ENCODE results near the gene MYCT1. TPM values are rescaled to one million over a fixed set of nuclear protein-coding genes. Genes with fewer than 3 reads are reported as not detected.
"Not testable (repeated sequence)": the region's sequence is repeated elsewhere in the genome, so short reads cannot be mapped to it uniquely, and the experiment has no call there.

MYCT1 gene
- polyA plus RNA-seq, 1 experiment: 0.02 TPM

- Histone ChIP-seq H3K4me3 (ENCODE audit: low read depth, low read length) (no peak overlapping the region), H3K27me3 (ENCODE audit: control insufficient read depth, insufficient read depth, low read length) (no peaks in the 10 kb centered on the region), H3K36me3 (ENCODE audit: control insufficient read depth, insufficient read depth, low read length) (no peaks in the 10 kb centered on the region)
- ChIA-PET POLR2A (no interaction called here), CTCF (interaction anchor here (0.9 to 1.9 kb wide), 3 partner anchors 12 to 149 kb away, joined by 3 to 4 read pairs (median 4); no protein-coding TSS in a partner anchor)
- no peak for DNase-seq (ENCODE audit: low read depth)
- no peak for TF ChIP-seq CTCF (IDR thresholded peaks at IDR 0.05; ENCODE audit: insufficient read depth, low read depth, low read length)
Observed at GRCh38 chr6:152701081-152701862, 3.6 kb downstream of the MYCT1 start.

- no peak overlapping the region for H3K4me3 ChIP-seq (ENCODE audit: low read depth, low read length)
- ChIA-PET CTCF (interaction anchor here (0.9 to 1.9 kb wide), 3 partner anchors 12 to 150 kb away, joined by 3 to 4 read pairs (median 4); no protein-coding TSS in a partner anchor), POLR2A (no interaction called here)
- no peak for DNase-seq (ENCODE audit: low read depth)
- H3K27me3 ChIP-seq (ENCODE audit: control insufficient read depth, insufficient read depth, low read length): no peaks in the 10 kb centered on the region
- TF ChIP-seq CTCF (IDR thresholded peaks at IDR 0.05; ENCODE audit: insufficient read depth, low read depth, low read length): no peak
- H3K36me3 ChIP-seq (ENCODE audit: control insufficient read depth, insufficient read depth, low read length): no peaks in the 10 kb centered on the region
Observed at GRCh38 chr6:152701863-152702401, 4.2 kb downstream of the MYCT1 start.

GRCh38 chr6:152703750-152704149, 6.1 kb downstream of the MYCT1 start:
- CTCF ChIA-PET: not testable (repeated sequence)

GRCh38 chr6:152705327-152705726, 7.6 kb downstream of the MYCT1 start:
- Histone ChIP-seq H3K36me3 (ENCODE audit: control insufficient read depth, insufficient read depth, low read length) (no peaks in the 10 kb centered on the region), H3K4me3 (ENCODE audit: low read depth, low read length) (no peak overlapping the region), H3K27me3 (ENCODE audit: control insufficient read depth, insufficient read depth, low read length) (no peaks in the 10 kb centered on the region)
- ChIA-PET POLR2A (no interaction called here), CTCF (no interaction called here)
- no peak for TF ChIP-seq CTCF (IDR thresholded peaks at IDR 0.05; ENCODE audit: insufficient read depth, low read depth, low read length)
- no peak for DNase-seq (ENCODE audit: low read depth)

More at GRCh38 chr6:152703750-152704149, 6.1 kb downstream of the MYCT1 start:
- H3K27me3 ChIP-seq (ENCODE audit: control insufficient read depth, insufficient read depth, low read length); DNase-seq (ENCODE audit: low read depth); H3K4me3 ChIP-seq (ENCODE audit: low read depth, low read length); POLR2A ChIA-PET; H3K36me3 ChIP-seq (ENCODE audit: control insufficient read depth, insufficient read depth, low read length): not testable (repeated sequence)

- POLR2A ChIA-PET: no interaction called here
- H3K27me3 ChIP-seq (ENCODE audit: control insufficient read depth, insufficient read depth, low read length): no peaks in the 10 kb centered on the region
- H3K36me3 ChIP-seq (ENCODE audit: control insufficient read depth, insufficient read depth, low read length): no peaks in the 10 kb centered on the region
- DNase-seq (ENCODE audit: low read depth): no peak
- no peak overlapping the region for H3K4me3 ChIP-seq (ENCODE audit: low read depth, low read length)
- TF ChIP-seq CTCF (IDR thresholded peaks at IDR 0.05; ENCODE audit: insufficient read depth, low read depth, low read length): 0 out of 2 replicates have a peak, but pooled peaks have one; percentile 6
- CTCF ChIA-PET: no interaction called here
Observed at GRCh38 chr6:152716322-152716721, 18.6 kb downstream of the MYCT1 start.

Measured in BJ (cell line).